ENCODE measurements around the gene KCNMA1. TPM values are rescaled to one million over a fixed set of nuclear protein-coding genes. Genes with fewer than 3 reads are reported as not detected.

Gene KCNMA1
- total RNA-seq, 1 experiment from 2014 or later, result 143 TPM

GRCh38 chr10:76925636-76926405 lies 711.8 kb downstream of the KCNMA1 start:
- H3K79me2 ChIP-seq (ENCODE audit: low read length), result no peaks in the 10 kb centered on the region
- H3K9ac ChIP-seq (ENCODE audit: low read length), result no peak overlapping the region
- H3K9me2 ChIP-seq (replicated peaks; ENCODE audit: low read length), result no peaks in the 10 kb centered on the region
- no peaks in the 10 kb centered on the region for H4K20me1 ChIP-seq (ENCODE audit: low read length)
- no peak for ATAC-seq
- TF ChIP-seq CTCF (conservative IDR thresholded peaks at IDR 0.05; ENCODE audit: low read depth, low read length) (no peak), EZH2 (IDR thresholded peaks at IDR 0.05; ENCODE audit: low read length, unreplicated experiment) (no peak), EZH2phosphoT487 (IDR thresholded peaks at IDR 0.05; ENCODE audit: borderline replicate concordance, low read length) (no peak)
- no peaks in the 10 kb centered on the region for H3F3A ChIP-seq (ENCODE audit: low read length, unreplicated experiment)
- no peak overlapping the region for H3K4me2 ChIP-seq (ENCODE audit: low read length)
- H3K4me3 ChIP-seq (ENCODE audit: low read length), result no peak overlapping the region
- no peaks in the 10 kb centered on the region for H3K4me1 ChIP-seq (ENCODE audit: insufficient read depth, low read length)
- intact Hi-C loops (cut with micrococcal nuclease), result loop anchor here (10.0 kb wide), 2 partner anchors 79 to 721 kb away; no protein-coding TSS in a partner anchor
- no peak for DNase-seq
- H3K27me3 ChIP-seq (ENCODE audit: low read length), result no peaks in the 10 kb centered on the region
- ChIA-PET POLR2A (ENCODE audit: unreplicated experiment) (no interaction called here), CTCF (no interaction called here)
- no peaks in the 10 kb centered on the region for H3K36me3 ChIP-seq (ENCODE audit: low read depth, low read length)
- no peak overlapping the region for H2AFZ ChIP-seq (ENCODE audit: low read length)
- H3K27ac ChIP-seq (ENCODE audit: low read length), result no peak overlapping the region
- BruUV-seq (replicated peaks), result no TSS peak
- H3K9me3 ChIP-seq (ENCODE audit: low read length), result no peaks in the 10 kb centered on the region

- Histone ChIP-seq H3F3A (ENCODE audit: low read length, unreplicated experiment) (no peaks in the 10 kb centered on the region), H3K27me3 (ENCODE audit: low read length) (no peaks in the 10 kb centered on the region), H3K4me2 (ENCODE audit: low read length) (no peak overlapping the region), H3K9me3 (ENCODE audit: low read length) (no peaks in the 10 kb centered on the region), H3K9me2 (replicated peaks; ENCODE audit: low read length) (no peaks in the 10 kb centered on the region), H3K9ac (ENCODE audit: low read length) (no peak overlapping the region), H3K4me3 (ENCODE audit: low read length) (no peak overlapping the region), H3K36me3 (ENCODE audit: low read depth, low read length) (no peaks in the 10 kb centered on the region), H2AFZ (ENCODE audit: low read length) (no peak overlapping the region), H3K27ac (ENCODE audit: low read length) (no peak overlapping the region), H3K79me2 (ENCODE audit: low read length) (no peaks in the 10 kb centered on the region), H3K4me1 (ENCODE audit: insufficient read depth, low read length) (no peaks in the 10 kb centered on the region), H4K20me1 (ENCODE audit: low read length) (no peaks in the 10 kb centered on the region)
- no peak for DNase-seq
- intact Hi-C loops (cut with micrococcal nuclease), result loop anchor here (2.0 to 10.0 kb wide), 3 partner anchors 52 to 718 kb away; no protein-coding TSS in a partner anchor
- ATAC-seq, result peak; percentile 50
- BruUV-seq (replicated peaks), result no TSS peak
- POLR2A ChIA-PET (ENCODE audit: unreplicated experiment), result no interaction called here
- CTCF ChIA-PET, result interaction anchor here (0.5 to 0.7 kb wide), 2 partner anchors 234 to 770 kb away, joined by 4 to 11 read pairs; no protein-coding TSS in a partner anchor
- TF ChIP-seq EZH2phosphoT487 (IDR thresholded peaks at IDR 0.05; ENCODE audit: borderline replicate concordance, low read length) (no peak), CTCF (conservative IDR thresholded peaks at IDR 0.05; ENCODE audit: low read depth, low read length) (no peak), EZH2 (IDR thresholded peaks at IDR 0.05; ENCODE audit: low read length, unreplicated experiment) (no peak)
Observed at GRCh38 chr10:76922666-76923065, 714.9 kb downstream of the KCNMA1 start.

Measured in PC-3 (cell line).